IMR-90 (cell line): ENCODE data around the gene ACAN. TPM values are rescaled to one million over a fixed set of nuclear protein-coding genes. Genes with fewer than 3 reads are reported as not detected.

ENCODE experiments used
- ATAC-seq: fragments of 200-7000 bp; cut with Tn5 transposase; 2 replicates; pipeline ENCODE4 v1.9.1; 2020; ENCODE audit warnings: low read depth, mild to moderate bottlenecking, moderate library complexity
- BruUV-seq: library from RNA; stranded (reverse); fragments of 400-500 nt; replicated peaks from 2 replicates; lab custom pipeline; 2021; lab: Mats Ljungman, UMichigan
- CTCF ChIA-PET: fragments of 300-600 bp; formaldehyde crosslinking; extraction: SDS; loops from one replicate; lab custom pipeline; 2021; ENCODE audit warnings: antibody characterized with exemption; lab: Yijun Ruan, JAX
- POLR2A ChIA-PET: fragments of 300-600 bp; sonication (Branson Sonifier 250); formaldehyde crosslinking; loops from one replicate; lab custom pipeline; 2022; ENCODE audit warnings: antibody characterized with exemption; ENCODE audit not compliant: unreplicated experiment; lab: Charles Lee
- DNase-seq: peaks from one replicate; pipeline ENCODE4 v3.0.0; 2013
- H2AFZ ChIP-seq: replicated peaks from 2 replicates; pipeline ENCODE3; 2013; ENCODE audit warnings: low read length, mild to moderate bottlenecking; ENCODE audit not compliant: poor library complexity
- H2AK5ac ChIP-seq: 2 replicates; pipeline ENCODE4 v1.6.1; 2013; ENCODE audit warnings: low read depth, low read length, inconsistent platforms
- H2AK9ac ChIP-seq: replicated peaks from 2 replicates; pipeline ENCODE3; 2013; ENCODE audit warnings: mild to moderate bottlenecking, low read depth, low read length, moderate library complexity; ENCODE audit not compliant: poor library complexity
- H2BK120ac ChIP-seq: 2 replicates; pipeline ENCODE4 v1.6.1; 2013; ENCODE audit warnings: low read depth, low read length, inconsistent platforms
- H2BK15ac ChIP-seq: 3 replicates; pipeline ENCODE4 v1.6.1; 2013; ENCODE audit warnings: low read depth, low read length, inconsistent platforms
- H2BK20ac ChIP-seq: 2 replicates; pipeline ENCODE4 v1.6.1; 2013; ENCODE audit warnings: low read depth, mild to moderate bottlenecking, inconsistent platforms, low read length, moderate library complexity
- H2BK5ac ChIP-seq: 2 replicates; pipeline ENCODE4 v1.6.1; 2013; ENCODE audit warnings: mild to moderate bottlenecking, low read depth, low read length, inconsistent platforms; ENCODE audit not compliant: poor library complexity, severe bottlenecking
- H3K14ac ChIP-seq: replicated peaks from 2 replicates; pipeline ENCODE4 v1.6.1; 2013; ENCODE audit warnings: low read depth, low read length, inconsistent platforms
- H3K18ac ChIP-seq: 2 replicates; pipeline ENCODE4 v1.6.1; 2013; ENCODE audit warnings: low read depth, low read length, control low read depth
- H3K23ac ChIP-seq: 2 replicates; pipeline ENCODE4 v1.6.1; 2013; ENCODE audit warnings: low read depth, low read length, inconsistent platforms
- H3K27ac ChIP-seq: 2 replicates; pipeline ENCODE4 v1.5.1; 2013; ENCODE audit warnings: mild to moderate bottlenecking, control low read depth, low read length; ENCODE audit not compliant: insufficient read depth
- H3K27me3 ChIP-seq: 2 replicates; pipeline ENCODE4 v1.6.1; 2013; ENCODE audit warnings: low read length; ENCODE audit not compliant: control insufficient read depth, insufficient read depth
- H3K36me3 ChIP-seq: 2 replicates; pipeline ENCODE4 v1.6.1; 2013; ENCODE audit warnings: low read length, mixed read lengths; ENCODE audit not compliant: control insufficient read depth, insufficient read depth
- H3K4ac ChIP-seq: 2 replicates; pipeline ENCODE4 v1.6.1; 2013; ENCODE audit warnings: low read depth, low read length, inconsistent platforms
- H3K4me1 ChIP-seq: 2 replicates; pipeline ENCODE4 v1.6.1; 2013; ENCODE audit warnings: low read length, mixed read lengths; ENCODE audit not compliant: control insufficient read depth, insufficient read depth
- H3K4me2 ChIP-seq: 2 replicates; pipeline ENCODE4 v1.6.1; 2013; ENCODE audit warnings: low read depth, mild to moderate bottlenecking, control low read depth, low read length, moderate library complexity
- H3K4me3 ChIP-seq: 2 replicates; pipeline ENCODE4 v1.5.1; 2013; ENCODE audit warnings: low read depth, mild to moderate bottlenecking, control low read depth, low read length, moderate library complexity; ENCODE audit not compliant: insufficient read depth
- H3K56ac ChIP-seq: 2 replicates; pipeline ENCODE4 v1.6.1; 2013; ENCODE audit warnings: low read length, inconsistent platforms; ENCODE audit not compliant: insufficient read depth; ENCODE audit errors: extremely low read depth
- H3K79me1 ChIP-seq, 2 experiments: 2 replicates each; pipeline ENCODE4 v1.6.1; 2013; ENCODE audit warnings: low read length in 2 of 2, inconsistent platforms in 1 of 2, low read depth in 1 of 2
- H3K9ac ChIP-seq: 2 replicates; pipeline ENCODE4 v1.6.1; 2013; ENCODE audit warnings: low read depth, low read length, control low read depth
- H3K9me1 ChIP-seq: 2 replicates; pipeline ENCODE4 v1.6.1; 2013; ENCODE audit warnings: low read length, inconsistent platforms; ENCODE audit not compliant: insufficient read depth
- H3K9me3 ChIP-seq: 2 replicates; pipeline ENCODE4 v1.6.1; 2013; ENCODE audit warnings: low read length; ENCODE audit not compliant: control insufficient read depth, insufficient read depth
- H4K20me1 ChIP-seq: 2 replicates; pipeline ENCODE4 v1.6.1; 2013; ENCODE audit warnings: low read length, inconsistent platforms; ENCODE audit not compliant: insufficient read depth
- H4K5ac ChIP-seq: 2 replicates; pipeline ENCODE4 v1.6.1; 2013; ENCODE audit warnings: mild to moderate bottlenecking, low read depth, low read length, control low read depth
- H4K8ac ChIP-seq, 2 experiments: 2 replicates each; pipeline ENCODE4 v1.6.1; 2013; ENCODE audit warnings: low read depth in 2 of 2, low read length in 2 of 2, control low read depth in 1 of 2, inconsistent platforms in 1 of 2
- H4K91ac ChIP-seq: 2 replicates; pipeline ENCODE4 v1.6.1; 2013; ENCODE audit warnings: low read depth, low read length, inconsistent platforms; ENCODE audit not compliant: insufficient read depth
- MXI1 ChIP-seq: IDR thresholded peaks from 2 replicates; pipeline ENCODE4 v1.6.1; 2012; ENCODE audit warnings: low read depth, mild to moderate bottlenecking, low read length, moderate library complexity, borderline replicate concordance
- POLR2A ChIP-seq: IDR thresholded peaks from 2 replicates; pipeline ENCODE4 v1.6.1; 2012; ENCODE audit warnings: mild to moderate bottlenecking, low read depth, low read length
- RAD21 ChIP-seq: IDR thresholded peaks from 2 replicates; pipeline ENCODE4 v1.6.1; 2012; ENCODE audit warnings: low read length, improper control_type of control experiment
- SMC3 ChIP-seq: fragments of 150-350 bp; IDR thresholded peaks from 2 replicates; pipeline ENCODE4 v1.6.1; 2016; ENCODE audit warnings: low read depth, mild to moderate bottlenecking, antibody characterized with exemption, low read length, moderate library complexity
- dilution Hi-C: fragments of 300-500 bp; cut with HindIII; formaldehyde crosslinking; loops from one replicate; pipeline ENCODE4 v1.14.3; 2018; ENCODE audit warnings: low sequenced_read_pairs; ENCODE audit not compliant: unreplicated experiment
- in situ Hi-C: fragments of 300-500 bp; cut with MboI; formaldehyde crosslinking; loops from 3 replicates; pipeline ENCODE4 v1.14.3; 2019; ENCODE audit warnings: low sequenced_read_pairs, inconsistent platforms, mixed read lengths
- intact Hi-C: fragments of 100-400 bp; cut with micrococcal nuclease; formaldehyde crosslinking; loops from 2 replicates; pipeline ENCODE4 v1.10.0; 2022
- polyA plus RNA-seq, 3 experiments: library from polyadenylated mRNA; depleted of rRNA; stranded (reverse); fragments of >200 nt; gene quantifications; 2 replicates each; pipeline ENCODE4 v1.2.3, GENCODE V29; 2012; ENCODE audit warnings: low replicate concordance in 1 of 3
- total RNA-seq: library from RNA; depleted of rRNA; stranded (reverse); fragments of >200 nt; gene quantifications from 2 replicates; pipeline ENCODE4 v1.2.3, GENCODE V29; 2012
- TF ChIP-seq, protein P1 (sequence below): conservative IDR thresholded peaks from 2 replicates; pipeline ENCODE4 v1.5.1; 2012; ENCODE audit warnings: mild to moderate bottlenecking, low read depth, low read length, improper control_type of control experiment

Gene ACAN
- total and polyA plus RNA-seq, 2 of the 4 experiments (the other 2 are of a cell fraction): 0.54 to 0.96 TPM

GRCh38 chr15:88788816-88789215, 14.4 kb upstream of the ACAN start:
- no peak overlapping the region for H3K4me3 ChIP-seq
- no peak overlapping the region for H3K18ac ChIP-seq
- no peak overlapping the region for H3K4ac ChIP-seq
- no peak overlapping the region for H3K14ac ChIP-seq
- H3K4me1 ChIP-seq: no peaks in the 10 kb centered on the region
- H2BK5ac ChIP-seq: no peak overlapping the region
- no peak overlapping the region for H2BK20ac ChIP-seq
- dilution Hi-C loops: no loop called here
- TF ChIP-seq, protein P1, sequence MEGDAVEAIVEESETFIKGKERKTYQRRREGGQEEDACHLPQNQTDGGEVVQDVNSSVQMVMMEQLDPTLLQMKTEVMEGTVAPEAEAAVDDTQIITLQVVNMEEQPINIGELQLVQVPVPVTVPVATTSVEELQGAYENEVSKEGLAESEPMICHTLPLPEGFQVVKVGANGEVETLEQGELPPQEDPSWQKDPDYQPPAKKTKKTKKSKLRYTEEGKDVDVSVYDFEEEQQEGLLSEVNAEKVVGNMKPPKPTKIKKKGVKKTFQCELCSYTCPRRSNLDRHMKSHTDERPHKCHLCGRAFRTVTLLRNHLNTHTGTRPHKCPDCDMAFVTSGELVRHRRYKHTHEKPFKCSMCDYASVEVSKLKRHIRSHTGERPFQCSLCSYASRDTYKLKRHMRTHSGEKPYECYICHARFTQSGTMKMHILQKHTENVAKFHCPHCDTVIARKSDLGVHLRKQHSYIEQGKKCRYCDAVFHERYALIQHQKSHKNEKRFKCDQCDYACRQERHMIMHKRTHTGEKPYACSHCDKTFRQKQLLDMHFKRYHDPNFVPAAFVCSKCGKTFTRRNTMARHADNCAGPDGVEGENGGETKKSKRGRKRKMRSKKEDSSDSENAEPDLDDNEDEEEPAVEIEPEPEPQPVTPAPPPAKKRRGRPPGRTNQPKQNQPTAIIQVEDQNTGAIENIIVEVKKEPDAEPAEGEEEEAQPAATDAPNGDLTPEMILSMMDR: no peak
- TF ChIP-seq MXI1: no peak
- TF ChIP-seq POLR2A: no peak
- TF ChIP-seq SMC3: no peak
- TF ChIP-seq RAD21: no peak
- no peak overlapping the region for H2AK5ac ChIP-seq
- no peak overlapping the region for H2BK15ac ChIP-seq
- DNase-seq (no peak), ATAC-seq (no peak)
- intact Hi-C loops: no loop called here
- in situ Hi-C loops: no loop called here
- H4K91ac ChIP-seq: no peak overlapping the region
- no peaks in the 10 kb centered on the region for H3K9me1 ChIP-seq
- H3K27ac ChIP-seq: no peak overlapping the region
- H3K27me3 ChIP-seq: peaks cover 33% of the 10 kb centered on the region
- ChIA-PET CTCF (no interaction called here), POLR2A (no interaction called here)
- H4K5ac ChIP-seq: no peak overlapping the region
- peaks cover 2% of the 10 kb centered on the region for H3K9me3 ChIP-seq
- no peak overlapping the region for H2BK120ac ChIP-seq
- H4K20me1 ChIP-seq: no peaks in the 10 kb centered on the region
- H3K4me2 ChIP-seq: no peak overlapping the region
- no peak overlapping the region for H3K23ac ChIP-seq
- no TSS peak for BruUV-seq
- H3K9ac ChIP-seq: no peak overlapping the region
- no peak overlapping the region for H3K56ac ChIP-seq
- no peaks in the 10 kb centered on the region for H3K36me3 ChIP-seq
- no peak overlapping the region for H4K8ac ChIP-seq
- H2AK9ac ChIP-seq: no peak overlapping the region
- H2AFZ ChIP-seq: no peak overlapping the region
- H3K79me1 ChIP-seq: no peaks in the 10 kb centered on the region
